B cell (primary cell): Measurements from ENCODE around the gene TNPO1. TPM values are rescaled to one million over a fixed set of nuclear protein-coding genes. Genes with fewer than 3 reads are reported as not detected.
A peak's percentile ranks its signal among the peaks of the same experiment; 100 is the strongest.

ENCODE experiments used
- ATAC-seq: fragments of 200-7000 bp; cut with Tn5 transposase; one replicate; pipeline ENCODE4 v1.10.0; 2021; ENCODE audit warnings: low read depth, mild to moderate bottlenecking, moderate number of reproducible peaks, moderate library complexity
- CTCF ChIA-PET: fragments of 350-600 bp; sonication (Branson Sonifier 250); formaldehyde crosslinking; loops from one replicate; lab custom pipeline; 2021; ENCODE audit warnings: antibody characterized with exemption, inconsistent platforms; lab: Charles Lee
- POLR2A ChIA-PET: fragments of 350-600 bp; sonication (Branson Sonifier 250); formaldehyde crosslinking; loops from one replicate; lab custom pipeline; 2021; ENCODE audit warnings: antibody characterized with exemption; lab: Charles Lee
- DNase-seq: peaks from one replicate; pipeline ENCODE4 v3.0.0; 2013
- H2AFZ ChIP-seq: 2 replicates; pipeline ENCODE4 v1.6.1; 2012; ENCODE audit warnings: mild to moderate bottlenecking, low read depth, low read length; ENCODE audit not compliant: insufficient read depth, poor library complexity, severe bottlenecking
- H3K27ac ChIP-seq, 2 donors: 1 replicate in 1 of 2; 2 replicates in 1 of 2; pipeline ENCODE4 v1.5.1; 2012 to 2013; ENCODE audit warnings: low read length in 2 of 2, mild to moderate bottlenecking in 2 of 2, moderate library complexity in 1 of 2
- H3K27me3 ChIP-seq, 4 experiments: fragments of 200-600 bp in 1 of 4; sonication (generic) in 1 of 4; replicated peaks in 1 of 4; 1 replicate in 2 of 4; 2 replicates in 2 of 4; pipeline versions ENCODE4 v1.6.1 to v1.7.0; 2013 to 2016; ENCODE audit warnings: low read length in 3 of 4, mild to moderate bottlenecking in 2 of 4, mixed read lengths in 1 of 4, moderate library complexity in 1 of 4; ENCODE audit not compliant: insufficient read depth in 4 of 4, control insufficient read depth in 3 of 4; ENCODE audit errors: control extremely low read depth in 1 of 4
- H3K36me3 ChIP-seq, 2 experiments: replicated peaks in 1 of 2; 1 replicate in 1 of 2; 2 replicates in 1 of 2; pipeline versions ENCODE4 v1.6.1 to v1.7.1; 2013; ENCODE audit warnings: low read length in 1 of 2; ENCODE audit not compliant: insufficient read depth in 2 of 2, control insufficient read depth in 1 of 2; ENCODE audit errors: control extremely low read depth in 1 of 2, extremely low read depth in 1 of 2
- H3K4me1 ChIP-seq, 2 donors: fragments of 200-600 bp in 1 of 2; sonication (generic) in 1 of 2; 1 replicate in 1 of 2; 2 replicates in 1 of 2; pipeline versions ENCODE4 v1.5.1 to v1.6.1; 2013 to 2017; ENCODE audit warnings: low read length in 2 of 2; ENCODE audit not compliant: control insufficient read depth in 2 of 2, insufficient read depth in 2 of 2
- H3K4me2 ChIP-seq: replicated peaks from 2 replicates; pipeline ENCODE3; 2012; ENCODE audit warnings: mild to moderate bottlenecking, low read depth, low read length; ENCODE audit not compliant: poor library complexity, severe bottlenecking
- H3K4me3 ChIP-seq, 5 experiments: fragments of 200-600 bp in 1 of 5; sonication (generic) in 1 of 5; 1 replicate in 3 of 5; 2 replicates in 2 of 5; pipeline versions ENCODE4 v1.5.1 to v1.7.0; 2011 to 2016; ENCODE audit warnings: low read length in 4 of 5, mild to moderate bottlenecking in 4 of 5, low read depth in 2 of 5, control low read depth in 1 of 5, moderate library complexity in 1 of 5; ENCODE audit not compliant: insufficient read depth in 1 of 5; ENCODE audit errors: control extremely low read depth in 1 of 5, extremely low read depth in 1 of 5
- H3K79me2 ChIP-seq: fragments of 200-600 bp; sonication (generic); one replicate; pipeline ENCODE4 v1.6.0; 2016; ENCODE audit warnings: low read length; ENCODE audit not compliant: control insufficient read depth, insufficient read depth
- H3K9ac ChIP-seq: fragments of 200-600 bp; sonication (generic); 2 replicates; pipeline ENCODE4 v1.6.1; 2017; ENCODE audit warnings: mild to moderate bottlenecking, low read length, moderate library complexity
- H3K9me3 ChIP-seq, 3 donors: one replicate each; pipeline versions ENCODE4 v1.6.1 to v1.7.1; 2013; ENCODE audit warnings: low read length in 2 of 3; ENCODE audit not compliant: control insufficient read depth in 2 of 3, insufficient read depth in 1 of 3; ENCODE audit errors: control extremely low read depth in 1 of 3
- H4K20me1 ChIP-seq: 2 replicates; pipeline ENCODE4 v1.6.0; 2012; ENCODE audit warnings: mild to moderate bottlenecking, low read length; ENCODE audit not compliant: insufficient read depth, control insufficient read depth, poor library complexity, severe bottlenecking
- H3K27ac Mint-ChIP-seq: one replicate; pipeline ENCODE4 v1.8.0; 2021; ENCODE audit warnings: mixed read lengths
- H3K27me3 Mint-ChIP-seq: one replicate; pipeline ENCODE4 v1.8.0; 2021; ENCODE audit warnings: mixed read lengths
- H3K4me1 Mint-ChIP-seq: one replicate; pipeline ENCODE4 v1.8.0; 2021; ENCODE audit warnings: mixed read lengths
- H3K4me3 Mint-ChIP-seq: one replicate; pipeline ENCODE4 v1.8.0; 2021; ENCODE audit warnings: mixed read lengths
- H3K9me3 Mint-ChIP-seq: one replicate; pipeline ENCODE4 v1.8.0; 2022; ENCODE audit warnings: mixed read lengths; ENCODE audit not compliant: insufficient read depth
- EZH2 ChIP-seq: IDR thresholded peaks from 2 replicates; pipeline ENCODE4 v1.6.1; 2012; ENCODE audit warnings: borderline replicate concordance, low read depth, mild to moderate bottlenecking, moderate library complexity, low read length; ENCODE audit not compliant: insufficient read depth, poor library complexity, severe bottlenecking
- WGBS: methylation state at CpG from one replicate; pipeline ENCODE4 v1.1.5; 2013; ENCODE audit warnings: missing lambda C conversion rate; ENCODE audit not compliant: insufficient coverage; 5-methylcytosine and 5-hydroxymethylcytosine counted together
- intact Hi-C: fragments of 100-400 bp; cut with micrococcal nuclease; formaldehyde crosslinking; loops from one replicate; pipeline ENCODE4 v1.10.0; 2022
- polyA plus RNA-seq: library from polyadenylated mRNA; depleted of rRNA; stranded (reverse); fragments of >200 nt; gene quantifications from 2 replicates; pipeline ENCODE4 v1.2.3, GENCODE V29; 2012
- total RNA-seq, 2 donors: library from RNA; stranded (reverse); fragments of 120-200 nt in 1 of 2; gene quantifications; 1 replicate in 1 of 2; 2 replicates in 1 of 2; pipeline versions ENCODE4 v1.2.3 to v1.2.4, GENCODE V29; 2013 to 2022
- TF ChIP-seq, protein P1 (sequence below): fragments of 200-600 bp; IDR thresholded peaks from one replicate; pipeline ENCODE4 v1.8.0; 2022; ENCODE audit warnings: antibody characterized with exemption, mild to moderate bottlenecking

TNPO1 gene
- total and polyA plus RNA-seq, 2 donors (not counting 1 experiment from before 2014, with no cell fraction given): 6.4 to 102 TPM

DNA sequence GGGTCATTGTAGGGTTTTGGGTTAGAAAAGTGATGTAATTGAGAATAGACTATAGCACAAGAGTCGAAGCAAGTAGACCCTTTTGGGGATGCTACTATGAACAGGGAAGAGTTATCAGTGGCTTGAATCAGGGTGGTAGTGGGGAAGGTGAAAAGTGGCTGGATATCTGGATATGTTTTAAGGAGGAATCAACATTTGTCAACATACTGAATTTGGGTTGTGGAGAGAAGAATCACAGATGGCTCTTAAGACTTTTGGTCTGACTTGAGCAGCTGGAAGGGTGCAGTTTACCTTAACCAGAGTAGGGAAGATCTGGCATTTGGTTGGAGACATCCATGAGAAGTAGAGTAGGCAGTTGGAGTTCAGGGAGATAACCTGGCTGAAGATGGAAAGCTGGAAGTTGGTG, 100.9 kb downstream of the TNPO1 start:
- Histone ChIP-seq H4K20me1 (no peaks in the 10 kb centered on the region), H3K79me2 (no peaks in the 10 kb centered on the region), H3K4me3 (no peak overlapping the region), H3K4me2 (no peak overlapping the region), H2AFZ (no peak overlapping the region), H3K9ac (no peak overlapping the region), H3K4me1 (no peaks in the 10 kb centered on the region), H3K9me3 (no peaks in the 10 kb centered on the region), H3K27ac (no peak overlapping the region), H3K36me3 (peaks cover 0 to 2% of the 10 kb centered on the region in 2 experiments), H3K27me3 (no peaks in the 10 kb centered on the region)
- DNase-seq (no peak), ATAC-seq (no peak)
- no peaks in the 10 kb centered on the region for H3K9me3 Mint-ChIP-seq
- POLR2A ChIA-PET: no interaction called here
- no peak overlapping the region for H3K4me3 Mint-ChIP-seq
- no peaks in the 10 kb centered on the region for H3K4me1 Mint-ChIP-seq
- no peak for TF ChIP-seq EZH2
- TF ChIP-seq, protein P1, sequence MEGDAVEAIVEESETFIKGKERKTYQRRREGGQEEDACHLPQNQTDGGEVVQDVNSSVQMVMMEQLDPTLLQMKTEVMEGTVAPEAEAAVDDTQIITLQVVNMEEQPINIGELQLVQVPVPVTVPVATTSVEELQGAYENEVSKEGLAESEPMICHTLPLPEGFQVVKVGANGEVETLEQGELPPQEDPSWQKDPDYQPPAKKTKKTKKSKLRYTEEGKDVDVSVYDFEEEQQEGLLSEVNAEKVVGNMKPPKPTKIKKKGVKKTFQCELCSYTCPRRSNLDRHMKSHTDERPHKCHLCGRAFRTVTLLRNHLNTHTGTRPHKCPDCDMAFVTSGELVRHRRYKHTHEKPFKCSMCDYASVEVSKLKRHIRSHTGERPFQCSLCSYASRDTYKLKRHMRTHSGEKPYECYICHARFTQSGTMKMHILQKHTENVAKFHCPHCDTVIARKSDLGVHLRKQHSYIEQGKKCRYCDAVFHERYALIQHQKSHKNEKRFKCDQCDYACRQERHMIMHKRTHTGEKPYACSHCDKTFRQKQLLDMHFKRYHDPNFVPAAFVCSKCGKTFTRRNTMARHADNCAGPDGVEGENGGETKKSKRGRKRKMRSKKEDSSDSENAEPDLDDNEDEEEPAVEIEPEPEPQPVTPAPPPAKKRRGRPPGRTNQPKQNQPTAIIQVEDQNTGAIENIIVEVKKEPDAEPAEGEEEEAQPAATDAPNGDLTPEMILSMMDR: no peak
- H3K27ac Mint-ChIP-seq: no peak overlapping the region
- H3K27me3 Mint-ChIP-seq: no peaks in the 10 kb centered on the region
- 100% methylated on average over 1 of the region's 1 CpG for WGBS
- intact Hi-C loops: no loop called here
- CTCF ChIA-PET: no interaction called here

DNA sequence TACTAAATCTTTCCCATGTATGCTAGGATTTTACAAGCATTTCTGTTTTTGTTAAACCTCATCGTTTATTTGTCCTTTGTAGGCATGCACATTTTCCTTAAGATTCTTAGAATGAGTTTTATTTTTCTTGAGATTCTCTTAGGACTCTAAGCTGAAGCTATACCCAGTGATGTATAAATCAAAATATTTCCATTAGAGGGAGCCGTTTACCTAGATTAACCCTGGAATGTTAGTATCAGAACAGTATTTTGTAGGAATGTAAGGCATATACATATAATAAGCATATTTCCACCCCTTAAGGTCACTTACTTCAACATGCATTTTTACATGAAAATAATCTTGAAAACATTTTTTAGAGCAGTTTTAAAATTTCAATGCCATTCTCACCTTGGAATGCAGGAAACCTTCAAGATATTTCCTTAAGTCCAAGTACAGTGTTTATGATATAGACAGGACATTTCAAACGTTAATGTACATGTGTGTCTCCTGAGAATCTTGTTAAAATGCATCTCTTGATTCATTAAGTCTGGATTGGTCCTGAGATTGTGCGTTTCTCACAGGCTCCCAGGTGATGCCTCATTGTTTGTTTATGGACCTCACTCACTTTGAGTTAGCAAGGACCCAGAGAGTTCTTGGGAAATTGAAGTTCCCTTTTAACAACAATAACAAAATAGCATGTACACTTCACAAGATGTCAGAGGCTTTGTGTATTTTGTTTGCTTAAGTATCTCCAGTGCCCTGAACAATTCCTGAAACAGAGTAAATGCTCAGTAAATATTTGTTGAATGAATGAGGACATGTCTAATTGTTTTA, 104.4 kb downstream of the TNPO1 start:
- CTCF ChIA-PET: interaction anchor here (1.3 kb wide), 1 partner anchor 616 kb away, joined by 3 read pairs; no protein-coding TSS in a partner anchor
- TF ChIP-seq, protein P1: no peak
- no peak for TF ChIP-seq EZH2
- Histone ChIP-seq H3K4me1 (no peaks in the 10 kb centered on the region), H3K36me3 (no peaks in the 10 kb centered on the region), H3K9ac (no peak overlapping the region), H3K4me2 (no peak overlapping the region), H3K79me2 (no peaks in the 10 kb centered on the region), H3K4me3 (no peak overlapping the region), H3K27ac (no peak overlapping the region), H3K27me3 (no peaks in the 10 kb centered on the region), H3K9me3 (no peaks in the 10 kb centered on the region), H4K20me1 (no peaks in the 10 kb centered on the region), H2AFZ (no peak overlapping the region)
- intact Hi-C loops: loop anchor here (2.0 kb wide), 1 partner anchor 616 kb away; no protein-coding TSS in a partner anchor
- no peaks in the 10 kb centered on the region for H3K9me3 Mint-ChIP-seq
- H3K27ac Mint-ChIP-seq: no peak overlapping the region
- ATAC-seq: no peak
- no peaks in the 10 kb centered on the region for H3K4me1 Mint-ChIP-seq
- DNase-seq: peak; percentile 6
- H3K4me3 Mint-ChIP-seq: no peak overlapping the region
- POLR2A ChIA-PET: no interaction called here
- peaks cover 3% of the 10 kb centered on the region for H3K27me3 Mint-ChIP-seq
- WGBS: 80% methylated on average over 1 of the region's 4 CpGs
